ENCODE measurements around the gene NUDT21. TPM values are rescaled to one million over a fixed set of nuclear protein-coding genes. Genes with fewer than 3 reads are reported as not detected.

NUDT21 gene
- total and polyA plus RNA-seq, 2 of the 8 experiments (the other 6 are each of a cell fraction or from before 2014, with no cell fraction given): 78.1 to 277 TPM

DNA sequence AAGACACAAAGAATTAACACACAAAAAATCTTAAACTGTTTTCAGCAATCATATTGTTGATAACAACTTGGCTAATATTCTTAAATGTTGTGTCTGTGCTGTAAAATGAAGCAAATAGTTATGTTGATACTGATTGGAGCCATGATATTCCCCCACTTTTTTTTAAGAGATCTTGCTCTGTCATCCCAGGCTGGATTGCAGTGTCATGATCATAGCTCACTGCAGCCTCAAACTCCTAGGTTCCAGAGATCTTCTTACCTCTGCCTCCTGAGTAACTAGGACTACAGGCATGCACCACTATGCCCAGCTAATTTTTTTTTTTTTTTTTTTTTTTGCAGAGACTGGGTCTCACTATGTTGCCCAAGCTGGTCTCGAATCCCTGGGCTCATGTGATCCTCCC, 42.7 kb upstream of the NUDT21 start:
- POLR2A ChIA-PET (ENCODE audit: partially characterized antibody): no interaction called here
- Histone ChIP-seq H2AFZ (ENCODE audit: low read length) (no peak overlapping the region), H2BK20ac (ENCODE audit: low read length) (no peak overlapping the region), H3K4me2 (ENCODE audit: insufficient read depth in 1 of 2, low read depth in 2 of 2, low read length in 2 of 2) (no peak overlapping the region), H3K4ac (replicated peaks; ENCODE audit: insufficient read length, low read depth, low read length) (no peak overlapping the region), H3K56ac (replicated peaks; ENCODE audit: insufficient read length, low read depth, low read length) (no peak overlapping the region), H3K4me1 (replicated peaks in 1 of 4; ENCODE audit: control insufficient read depth in 3 of 4, insufficient read depth in 4 of 4, low read length in 3 of 4) (no peaks in the 10 kb centered on the region), H2AK5ac (ENCODE audit: low read depth, low read length) (no peak overlapping the region), H4K20me1 (replicated peaks in 1 of 2; ENCODE audit: control insufficient read depth in 1 of 2, insufficient read depth in 2 of 2, low read length in 2 of 2) (no peaks in the 10 kb centered on the region), H3K4me3 (ENCODE audit: extremely low read depth in 1 of 4, insufficient read depth in 2 of 4, low read depth in 3 of 4, low read length in 4 of 4) (no peak overlapping the region), H3K9me3 (ENCODE audit: insufficient read depth in 2 of 2, low read depth in 1 of 2, low read length in 1 of 2) (no peaks in the 10 kb centered on the region), H3K36me3 (ENCODE audit: control insufficient read depth in 2 of 4, insufficient read depth in 4 of 4, low read length in 3 of 4) (no peaks in the 10 kb centered on the region), H3K18ac (ENCODE audit: extremely low read depth, low read length) (no peak overlapping the region), H4K91ac (replicated peaks; ENCODE audit: insufficient read length, low read length) (no peak overlapping the region), H2BK5ac (ENCODE audit: low read depth, low read length) (no peak overlapping the region), H2BK120ac (replicated peaks; ENCODE audit: low read depth, low read length) (no peak overlapping the region), H3K23ac (ENCODE audit: insufficient read length) (no peak overlapping the region), H4K5ac (ENCODE audit: insufficient read length, low read depth, low read length) (no peak overlapping the region), H3K79me2 (ENCODE audit: control insufficient read depth in 1 of 2, insufficient read depth in 2 of 2, low read length in 2 of 2) (no peaks in the 10 kb centered on the region), H3K14ac (ENCODE audit: insufficient read length) (no peak overlapping the region), H2BK15ac (ENCODE audit: low read length) (no peak overlapping the region), H3K79me1 (ENCODE audit: low read depth, low read length) (no peaks in the 10 kb centered on the region), H3K27ac (ENCODE audit: low read depth, low read length) (no peak overlapping the region), H3K23me2 (ENCODE audit: low read depth, low read length) (no peaks in the 10 kb centered on the region), H2BK12ac (ENCODE audit: low read depth, low read length) (no peak overlapping the region), H3K9ac (replicated peaks in 1 of 4; ENCODE audit: extremely low read depth in 1 of 4, low read depth in 3 of 4, low read length in 3 of 4) (no peak overlapping the region), H4K8ac (ENCODE audit: extremely low read depth, insufficient read depth, low read length) (no peak overlapping the region), H3K27me3 (replicated peaks in 1 of 4; ENCODE audit: control insufficient read depth in 3 of 4, extremely low read depth in 1 of 4, insufficient read depth in 3 of 4, low read length in 3 of 4) (no peaks in the 10 kb centered on the region)
- DNase-seq (ENCODE audit: low read depth in 1 of 2, low spot score in 2 of 2): no peak
- 80% methylated on average over 1 of the region's 1 CpG; no CpG with 5 or more reads in 1 of the 2 experiments for WGBS, 2 experiments (ENCODE audit: extremely low coverage in 1 of 2, insufficient coverage in 1 of 2, insufficient read length in 1 of 2, insufficient replicate concordance in 2 of 2, low coverage in 1 of 2, low lambda C conversion rate in 2 of 2, missing lambda C conversion rate in 1 of 2)
- no peak for FAIRE-seq
- CTCF ChIA-PET (ENCODE audit: partially characterized antibody): no interaction called here
- TF ChIP-seq CTBP2 (IDR thresholded peaks at IDR 0.05; ENCODE audit: borderline replicate concordance, insufficient read depth, insufficient read length, low read length) (no peak), EP300 (IDR thresholded peaks at IDR 0.05; ENCODE audit: borderline replicate concordance in 1 of 2, low read depth in 2 of 2, low read length in 2 of 2) (no peak)

Measured in H1 (cell line).